GM19438 (cell line): Measurements from ENCODE around the gene BRINP1.
"Not testable (repeated sequence)": the region's sequence is repeated elsewhere in the genome, so short reads cannot be mapped to it uniquely, and the experiment has no call there.

ENCODE experiments used
- ATAC-seq: cut with Tn5 transposase; IDR thresholded peaks from one replicate; pipeline ENCODE4 v1.9.1; 2021; ENCODE audit warnings: low read depth; ENCODE audit not compliant: unreplicated experiment

Gene BRINP1

GRCh38 chr9:119216651-119217331 is 152.4 kb downstream of the BRINP1 start:
- no peak for ATAC-seq

GRCh38 chr9:119215651-119216050 is 153.6 kb downstream of the BRINP1 start:
- ATAC-seq: no peak

GRCh38 chr9:119213471-119213870 is 155.8 kb downstream of the BRINP1 start:
- ATAC-seq: no peak

GRCh38 chr9:119197893-119198607 is 171.2 kb downstream of the BRINP1 start:
- ATAC-seq: no peak

- ATAC-seq: no peak
These were observed 173.7 kb downstream of the BRINP1 start for GRCh38 chr9:119195521-119195920.

GRCh38 chr9:119185298-119185697 is 183.9 kb downstream of the BRINP1 start:
- no peak for ATAC-seq

GRCh38 chr9:119184265-119184936 is 184.8 kb downstream of the BRINP1 start:
- no peak for ATAC-seq

GRCh38 chr9:119181561-119181960 is 187.7 kb downstream of the BRINP1 start:
- no peak for ATAC-seq

- ATAC-seq: no peak
These were observed 188.3 kb downstream of the BRINP1 start for GRCh38 chr9:119180897-119181296.

- ATAC-seq: no peak
These were observed 189.5 kb downstream of the BRINP1 start for GRCh38 chr9:119179701-119180100.

- no peak for ATAC-seq
These were observed 192.0 kb downstream of the BRINP1 start for GRCh38 chr9:119177196-119177595.

GRCh38 chr9:119175581-119175980 is 193.7 kb downstream of the BRINP1 start:
- ATAC-seq: no peak

- not testable (repeated sequence) for ATAC-seq
These were observed 200.0 kb downstream of the BRINP1 start for GRCh38 chr9:119169222-119169621.

- ATAC-seq: no peak
These were observed 201.4 kb downstream of the BRINP1 start for GRCh38 chr9:119167876-119168275.

- no peak for ATAC-seq
These were observed 202.0 kb downstream of the BRINP1 start for GRCh38 chr9:119167267-119167666.

- no peak for ATAC-seq
These were observed 203.1 kb downstream of the BRINP1 start for GRCh38 chr9:119166096-119166495.

GRCh38 chr9:119165131-119165530 is 204.1 kb downstream of the BRINP1 start:
- no peak for ATAC-seq

- ATAC-seq: no peak
These were observed 204.5 kb downstream of the BRINP1 start for GRCh38 chr9:119164716-119165115.

GRCh38 chr9:119160551-119160950 is 208.7 kb downstream of the BRINP1 start:
- ATAC-seq: no peak

- no peak for ATAC-seq
These were observed 209.8 kb downstream of the BRINP1 start for GRCh38 chr9:119159386-119159785.

GRCh38 chr9:119157196-119157595 is 212.0 kb downstream of the BRINP1 start:
- ATAC-seq: no peak

GRCh38 chr9:119156354-119156753 is 212.9 kb downstream of the BRINP1 start:
- no peak for ATAC-seq
